Spleen (tissue), 11 donors: ENCODE measurements around the gene ZNF793. TPM values are rescaled to one million over a fixed set of nuclear protein-coding genes. Genes with fewer than 3 reads are reported as not detected.

Experiments used
- DNase-seq: peaks from one replicate; pipeline ENCODE4 v3.0.0-alpha.2; 2020
- H3K27ac ChIP-seq, 8 donors: fragments of 200-600 bp; sonication (generic) in 7 of 8; 1 replicate in 4 of 8; 2 replicates in 4 of 8; pipeline versions ENCODE4 v1.5.0 to v1.8.0; 2016 to 2021; ENCODE audit warnings: inconsistent platforms in 4 of 8, mild to moderate bottlenecking in 4 of 8, moderate library complexity in 1 of 8
- H3K27me3 ChIP-seq, 7 donors: fragments of 200-600 bp; sonication (generic) in 6 of 7; replicated peaks in 1 of 7; 1 replicate in 4 of 7; 2 replicates in 3 of 7; pipeline versions ENCODE4 v1.5.0 to v1.8.0; 2016 to 2021; ENCODE audit warnings: inconsistent platforms in 3 of 7, mild to moderate bottlenecking in 1 of 7
- H3K36me3 ChIP-seq, 6 donors: fragments of 200-600 bp; sonication (generic) in 5 of 6; 1 replicate in 4 of 6; 2 replicates in 2 of 6; pipeline versions ENCODE4 v1.5.0 to v1.8.0; 2016 to 2021; ENCODE audit warnings: inconsistent platforms in 2 of 6
- H3K4me1 ChIP-seq, 6 donors: fragments of 200-600 bp; sonication (generic) in 5 of 6; 1 replicate in 3 of 6; 2 replicates in 3 of 6; pipeline versions ENCODE4 v1.5.0 to v1.8.0; 2016 to 2021; ENCODE audit warnings: inconsistent platforms in 3 of 6
- H3K4me3 ChIP-seq, 8 donors: fragments of 200-600 bp; sonication (generic) in 7 of 8; 1 replicate in 4 of 8; 2 replicates in 4 of 8; pipeline versions ENCODE4 v1.5.0 to v1.8.0; 2016 to 2021; ENCODE audit warnings: inconsistent platforms in 4 of 8, mild to moderate bottlenecking in 4 of 8, moderate library complexity in 2 of 8
- H3K9me3 ChIP-seq, 8 donors: fragments of 200-600 bp; sonication (generic) in 7 of 8; 1 replicate in 4 of 8; 2 replicates in 4 of 8; pipeline versions ENCODE4 v1.5.0 to v1.8.0; 2016 to 2021; ENCODE audit warnings: inconsistent platforms in 4 of 8
- POLR2A ChIP-seq, 3 donors: fragments of 450-650 bp; IDR thresholded peaks; one replicate each; pipeline ENCODE4 v1.5.1; 2017; ENCODE audit warnings: antibody characterized with exemption in 3 of 3, mild to moderate bottlenecking in 1 of 3
- POLR2AphosphoS5 ChIP-seq, 3 donors: sonication (generic); formaldehyde crosslinking; IDR thresholded peaks; one replicate each; pipeline ENCODE4 v1.5.1; 2017; ENCODE audit warnings: antibody characterized with exemption in 3 of 3
- WGBS, 5 donors: extraction: QIAGEN DNeasy Blood & Tissue Kit in 3 of 5; methylation state at CpG; one replicate each; pipeline versions ENCODE4 v1.1.5 to v1.1.7; 2013 to 2018; 5-methylcytosine and 5-hydroxymethylcytosine counted together
- intact Hi-C: fragments of 100-400 bp; cut with DNase I; formaldehyde crosslinking; loops from one replicate; pipeline ENCODE4 v1.15.0; 2023; ENCODE audit warnings: low total_unique reads
- polyA plus RNA-seq, 3 donors: library from polyadenylated mRNA; stranded (reverse); fragments of 200-250 nt; gene quantifications; one replicate each; pipeline ENCODE4 v1.2.1, GENCODE V29; 2013
- total RNA-seq, 7 donors: library from RNA; depleted of rRNA in 3 of 7; stranded (reverse); fragments of >200 nt in 3 of 7; fragmentation: NEBNext Ultra II Directional in 4 of 7; extraction: Animal tissue kit (Norgen Biotek cat#: 25700) in 4 of 7; gene quantifications; one replicate each; pipeline versions ENCODE4 v1.1.0 to v1.2.1, GENCODE V29; 2016 to 2021
- TF ChIP-seq, protein P1 (sequence below), 11 experiments: fragments of 200-600 bp in 7 of 11; fragments of 450-650 bp in 4 of 11; sonication (generic) in 4 of 11; IDR thresholded peaks in 8 of 11; conservative IDR thresholded peaks in 3 of 11; 1 replicate in 7 of 11; 2 replicates in 4 of 11; pipeline versions ENCODE4 v1.4.0 to v1.8.0; 2016 to 2021; ENCODE audit warnings: antibody characterized with exemption in 11 of 11, inconsistent platforms in 4 of 11, mild to moderate bottlenecking in 1 of 11
- donor health status: healthy with polysubstance abuse.
- donor health status: DM: no; HTN: no; CAD: no; lungs with moderate emphysema.
- donor health status: DM: no; HTN: no; CAD: no.
- donor health status: Bipolar disorder and iron deficiency.
- donor health status: healthy.
- donor health status: DM: no; HTN: no; CAD: no.
- donor health status: DM: yes; HTN: yes; CAD: no.

The ZNF793 gene
- total and polyA plus RNA-seq, 10 donors: 2.2 to 8.5 (median 4.9) TPM

DNA sequence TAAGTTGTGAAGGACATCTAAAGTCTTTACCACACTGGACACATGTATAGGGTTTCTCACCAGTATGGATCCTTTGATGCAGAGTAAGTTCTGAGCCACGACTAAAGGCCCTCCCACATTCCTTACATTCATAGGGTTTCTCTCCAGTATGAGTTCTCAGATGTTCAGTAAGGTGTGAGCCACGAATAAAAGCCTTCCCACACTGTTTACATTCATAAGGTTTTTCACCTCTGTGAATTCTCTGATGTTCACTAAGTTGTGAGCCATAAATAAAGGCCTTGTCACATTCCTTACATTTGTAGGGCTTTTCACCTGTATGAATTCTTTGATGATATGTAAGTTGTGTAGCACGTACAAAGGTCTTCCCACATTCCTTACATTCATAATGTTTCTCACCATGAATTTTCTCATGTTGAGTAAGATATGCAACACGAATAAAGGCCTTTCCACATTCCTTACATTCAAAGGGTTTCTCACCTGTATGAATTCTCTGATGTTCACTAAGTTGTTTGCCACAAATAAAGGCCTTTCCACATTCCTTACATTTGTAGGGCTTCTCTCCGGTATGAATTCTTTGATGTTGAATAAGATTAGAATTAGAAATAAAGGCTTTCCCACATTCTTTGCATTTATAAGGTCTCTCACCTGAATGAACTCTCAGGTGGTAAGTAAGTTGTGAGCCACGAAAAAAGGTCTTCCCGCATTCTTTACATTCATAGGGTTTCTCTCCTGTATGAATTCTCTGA is 58.1 kb downstream of the ZNF793 start:
- Histone ChIP-seq H3K27me3 (no peaks in the 10 kb centered on the region), H3K4me3 (no peak overlapping the region), H3K4me1 (no peaks in the 10 kb centered on the region), H3K27ac (no peak overlapping the region), H3K9me3 (peaks cover 0 to 92% (median 0%) of the 10 kb centered on the region in 8 donors), H3K36me3 (peaks cover 21 to 66% (median 39%) of the 10 kb centered on the region in 6 donors)
- no peak for DNase-seq
- intact Hi-C loops: no loop called here
- 87 to 94% (median 92%) methylated on average over 7 of the region's 7 CpGs for WGBS, 5 donors
- no peak for TF ChIP-seq POLR2AphosphoS5 (IDR thresholded peaks at IDR 0.05)
- TF ChIP-seq, protein P1, sequence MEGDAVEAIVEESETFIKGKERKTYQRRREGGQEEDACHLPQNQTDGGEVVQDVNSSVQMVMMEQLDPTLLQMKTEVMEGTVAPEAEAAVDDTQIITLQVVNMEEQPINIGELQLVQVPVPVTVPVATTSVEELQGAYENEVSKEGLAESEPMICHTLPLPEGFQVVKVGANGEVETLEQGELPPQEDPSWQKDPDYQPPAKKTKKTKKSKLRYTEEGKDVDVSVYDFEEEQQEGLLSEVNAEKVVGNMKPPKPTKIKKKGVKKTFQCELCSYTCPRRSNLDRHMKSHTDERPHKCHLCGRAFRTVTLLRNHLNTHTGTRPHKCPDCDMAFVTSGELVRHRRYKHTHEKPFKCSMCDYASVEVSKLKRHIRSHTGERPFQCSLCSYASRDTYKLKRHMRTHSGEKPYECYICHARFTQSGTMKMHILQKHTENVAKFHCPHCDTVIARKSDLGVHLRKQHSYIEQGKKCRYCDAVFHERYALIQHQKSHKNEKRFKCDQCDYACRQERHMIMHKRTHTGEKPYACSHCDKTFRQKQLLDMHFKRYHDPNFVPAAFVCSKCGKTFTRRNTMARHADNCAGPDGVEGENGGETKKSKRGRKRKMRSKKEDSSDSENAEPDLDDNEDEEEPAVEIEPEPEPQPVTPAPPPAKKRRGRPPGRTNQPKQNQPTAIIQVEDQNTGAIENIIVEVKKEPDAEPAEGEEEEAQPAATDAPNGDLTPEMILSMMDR (IDR thresholded peaks at IDR 0.05 in 8 of 11, conservative IDR thresholded peaks at IDR 0.05 in 3 of 11): no peak
- no peak for TF ChIP-seq POLR2A (IDR thresholded peaks at IDR 0.05)

- H3K4me3 ChIP-seq: no peak overlapping the region
- peaks cover 22 to 67% (median 37%) of the 10 kb centered on the region in 6 donors for H3K36me3 ChIP-seq
- H3K4me1 ChIP-seq: no peaks in the 10 kb centered on the region
- intact Hi-C loops: no loop called here
- no peaks in the 10 kb centered on the region for H3K27me3 ChIP-seq
- H3K27ac ChIP-seq: no peak overlapping the region
- H3K9me3 ChIP-seq: peaks cover 0 to 93% (median 0%) of the 10 kb centered on the region in 8 donors
- TF ChIP-seq POLR2A (IDR thresholded peaks at IDR 0.05) (no peak), POLR2AphosphoS5 (IDR thresholded peaks at IDR 0.05) (no peak)
- TF ChIP-seq, protein P1 (IDR thresholded peaks at IDR 0.05 in 8 of 11, conservative IDR thresholded peaks at IDR 0.05 in 3 of 11): no peak
- DNase-seq: no peak
Observed at GRCh38 chr19:37565370-37565669, 58.6 kb downstream of the ZNF793 start.

DNA sequence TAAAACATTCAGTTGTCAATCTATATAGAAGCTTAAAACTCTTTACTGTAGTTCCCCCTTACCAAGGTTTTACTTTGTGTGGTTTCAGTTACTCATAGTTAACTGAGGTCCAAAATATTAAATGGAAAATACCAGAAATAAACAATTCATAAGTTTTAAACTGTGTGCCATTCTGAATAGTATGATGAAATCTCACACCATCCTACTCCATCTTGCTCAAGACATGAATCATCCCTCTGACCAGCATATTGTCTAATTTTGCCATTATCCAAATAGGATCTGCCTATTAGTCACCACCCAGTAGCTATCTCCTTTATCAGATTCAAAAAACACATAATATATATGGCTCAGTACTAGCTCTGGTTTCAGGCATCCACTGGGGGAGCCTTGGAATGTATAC is 65.5 kb downstream of the ZNF793 start:
- intact Hi-C loops: no loop called here
- Histone ChIP-seq H3K9me3 (peaks cover 0 to 47% (median 0%) of the 10 kb centered on the region in 8 donors), H3K27me3 (no peaks in the 10 kb centered on the region), H3K36me3 (peaks cover 0 to 64% (median 21%) of the 10 kb centered on the region in 6 donors), H3K27ac (no peak overlapping the region), H3K4me3 (no peak overlapping the region), H3K4me1 (no peaks in the 10 kb centered on the region)
- TF ChIP-seq POLR2AphosphoS5 (IDR thresholded peaks at IDR 0.05): no peak
- TF ChIP-seq, protein P1 (IDR thresholded peaks at IDR 0.05 in 8 of 11, conservative IDR thresholded peaks at IDR 0.05 in 3 of 11): no peak
- no peak for TF ChIP-seq POLR2A (IDR thresholded peaks at IDR 0.05)
- no peak for DNase-seq

DNA sequence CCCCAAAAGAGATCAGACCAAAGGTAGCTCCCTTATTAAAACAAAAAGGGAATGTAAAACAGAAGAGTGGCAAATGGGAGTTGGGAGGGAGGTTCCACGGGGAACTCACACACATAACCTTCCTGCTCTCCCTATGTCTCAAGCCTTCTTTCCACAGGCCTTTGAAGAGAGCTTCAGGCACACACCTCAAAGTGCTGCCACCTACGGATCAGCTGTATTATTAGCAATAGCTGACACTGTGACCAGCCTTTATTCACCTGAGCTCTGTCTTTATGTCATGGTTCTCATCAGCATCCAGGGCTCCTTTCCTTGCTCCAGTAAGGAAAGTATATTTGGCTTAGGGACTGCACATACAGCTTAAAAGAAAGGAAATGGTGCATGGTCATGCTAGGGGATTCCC is 76.6 kb downstream of the ZNF793 start:
- H3K4me3 ChIP-seq: peak overlapping the region in 1 of 8 donors; percentile 30
- 76 to 91% (median 87%) methylated on average over 2 of the region's 2 CpGs for WGBS, 5 donors
- H3K27me3 ChIP-seq: no peaks in the 10 kb centered on the region
- TF ChIP-seq, protein P1 (IDR thresholded peaks at IDR 0.05 in 8 of 11, conservative IDR thresholded peaks at IDR 0.05 in 3 of 11): no peak
- TF ChIP-seq POLR2A (IDR thresholded peaks at IDR 0.05) (no peak), POLR2AphosphoS5 (IDR thresholded peaks at IDR 0.05) (no peak)
- H3K4me1 ChIP-seq: no peaks in the 10 kb centered on the region
- H3K36me3 ChIP-seq: peaks cover 4 to 99% (median 76%) of the 10 kb centered on the region in 6 donors
- no peak for DNase-seq
- H3K27ac ChIP-seq: no peak overlapping the region
- peaks cover 0 to 35% (median 0%) of the 10 kb centered on the region in 8 donors for H3K9me3 ChIP-seq
- intact Hi-C loops: no loop called here

Other genes with a start within 250 kb of the ZNF793 start
- gene ZNF527, start 135.8 kb upstream of the ZNF793 start, total RNA-seq: 10 to 100 TPM in 2 of 7 donors, 1 to 10 TPM in 5; 5.6 to 14.9 (median 7.0) TPM
- 1 to 10 TPM; 2.4 to 4.0 (median 2.5) TPM for gene ZNF527, start 135.8 kb upstream of the ZNF793 start, polyA plus RNA-seq
- 1 to 10 TPM; 5.4 to 7.8 (median 7.0) TPM for gene ZNF569, start 39.5 kb upstream of the ZNF793 start, total RNA-seq
- gene ZNF569, start 39.5 kb upstream of the ZNF793 start, polyA plus RNA-seq: 1 to 10 TPM; 2.7 to 2.9 (median 2.8) TPM
- gene ZNF570, start 37.6 kb upstream of the ZNF793 start, total RNA-seq: 10 to 100 TPM in 2 of 7 donors, 1 to 10 TPM in 5; 4.4 to 14.7 (median 8.3) TPM
- 1 to 10 TPM; 1.3 to 1.6 (median 1.6) TPM for gene ZNF570, start 37.6 kb upstream of the ZNF793 start, polyA plus RNA-seq
- gene ZNF571, start 87.9 kb downstream of the ZNF793 start, total RNA-seq: 1 to 10 TPM; 4.7 to 9.4 (median 6.9) TPM
- gene ZNF571, start 87.9 kb downstream of the ZNF793 start, polyA plus RNA-seq: 1 to 10 TPM; 2.2 to 3.0 (median 2.7) TPM
- gene ZNF540, start 87.9 kb downstream of the ZNF793 start, total RNA-seq: 1 to 10 TPM; 4.7 to 9.8 (median 6.8) TPM
- 1 to 10 TPM; 3.8 to 4.8 (median 4.0) TPM for gene ZNF540, start 87.9 kb downstream of the ZNF793 start, polyA plus RNA-seq
- 10 to 100 TPM in 5 of 7 donors, 1 to 10 TPM in 2; 9.2 to 14.8 (median 13.0) TPM for gene ZFP30, start 148.5 kb downstream of the ZNF793 start, total RNA-seq
- gene ZFP30, start 148.5 kb downstream of the ZNF793 start, polyA plus RNA-seq: 1 to 10 TPM; 2.7 to 3.2 (median 3.0) TPM
- 10 to 100 TPM in 1 of 7 donors, 1 to 10 TPM in 6; 3.4 to 10.3 (median 7.0) TPM for gene ZNF607, start 212.8 kb downstream of the ZNF793 start, total RNA-seq
- gene ZNF607, start 212.8 kb downstream of the ZNF793 start, polyA plus RNA-seq: 1 to 10 TPM; 2.7 to 3.0 (median 2.8) TPM